ENCODE results near the gene NR1I3.

The NR1I3 gene

DNA sequence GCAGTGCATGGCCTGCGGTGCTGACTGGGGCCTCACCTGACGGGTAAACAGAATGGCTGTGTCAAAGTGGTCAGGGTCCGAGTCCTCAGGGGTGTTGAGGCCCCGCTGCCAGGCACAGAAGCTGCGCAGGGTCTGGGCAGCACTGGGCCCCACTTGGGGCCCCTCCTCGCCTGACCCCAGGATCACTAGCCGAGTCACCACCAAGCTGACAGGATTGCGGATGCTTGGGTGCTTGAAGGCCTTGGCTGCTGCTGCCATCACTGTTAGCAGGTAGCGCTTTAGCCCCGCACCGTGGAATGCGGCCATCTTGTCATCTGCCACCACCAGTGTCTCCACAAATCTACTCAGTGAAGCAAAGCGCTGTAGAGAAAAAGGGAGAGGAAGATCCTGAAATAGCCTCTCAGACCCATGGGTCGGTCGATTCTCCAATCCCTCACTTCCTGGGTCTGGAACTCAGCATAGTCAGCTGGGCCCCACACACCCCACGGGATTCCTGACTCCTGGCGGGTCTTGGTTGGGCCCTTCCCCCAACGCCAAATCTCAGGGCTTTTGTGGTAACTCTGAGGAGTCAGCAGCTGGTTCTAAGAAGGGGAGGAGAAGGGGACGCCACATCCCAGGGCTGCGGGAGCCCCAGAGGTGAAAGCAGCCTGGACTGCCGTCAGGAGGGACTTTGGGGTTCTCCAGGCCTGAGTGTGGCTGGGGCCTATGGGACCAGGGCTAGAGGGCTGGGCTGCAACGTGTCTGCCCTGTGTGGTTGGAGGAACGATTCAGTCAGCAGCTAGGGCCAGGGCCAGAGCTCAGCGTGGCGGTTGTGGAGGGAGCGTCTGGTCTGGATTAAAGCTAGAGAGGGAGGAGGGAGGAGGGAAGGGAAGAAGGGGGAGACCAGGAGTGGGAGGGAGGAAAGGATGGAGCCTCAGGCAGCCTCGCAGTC is 41.2 kb downstream of the NR1I3 start:
- no peak for DNase-seq (ENCODE audit: low read depth in 2 of 3, low spot score in 1 of 3)

DNA sequence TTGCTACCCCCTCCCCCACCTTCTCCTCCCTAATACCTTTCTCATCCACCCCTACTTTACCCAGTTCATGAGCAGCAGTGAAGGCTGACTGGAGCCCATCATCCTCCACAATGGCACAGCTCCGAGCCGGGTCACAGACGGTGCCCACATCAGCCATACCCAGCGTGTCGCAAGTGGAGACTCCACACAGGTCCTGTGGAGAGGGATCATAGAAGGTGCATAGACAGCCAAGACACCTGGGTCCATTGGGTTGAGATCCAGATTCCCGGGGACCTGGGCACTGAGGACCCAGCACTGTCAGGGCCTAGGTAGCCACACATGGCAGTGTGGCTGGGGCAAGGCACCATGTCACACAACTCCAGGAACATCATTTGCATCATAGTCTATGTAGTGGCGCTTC is 41.9 kb downstream of the NR1I3 start:
- DNase-seq (ENCODE audit: low read depth in 2 of 3, low spot score in 1 of 3) = no peak

DNA sequence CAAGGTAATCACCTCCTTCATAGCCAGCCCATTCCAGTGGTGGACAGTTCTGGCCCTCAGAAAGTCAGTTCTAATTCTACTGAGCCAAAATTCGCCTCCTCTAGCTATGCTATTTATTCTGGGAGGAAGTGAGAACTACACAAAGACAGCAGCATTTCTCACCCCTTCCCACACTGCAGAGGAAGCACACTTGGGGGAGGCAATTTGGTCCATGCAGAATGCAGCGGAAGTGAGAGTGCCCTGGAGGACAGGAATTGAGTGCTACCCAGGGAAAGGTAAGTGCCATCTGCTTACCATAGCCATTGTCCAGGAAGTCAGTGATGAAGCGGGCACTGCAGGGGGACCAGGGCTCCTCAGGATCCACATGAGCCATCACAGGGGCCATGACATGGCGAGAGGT is 42.8 kb downstream of the NR1I3 start:
- no peak for DNase-seq (ENCODE audit: low read depth in 2 of 3, low spot score in 1 of 3)

DNA sequence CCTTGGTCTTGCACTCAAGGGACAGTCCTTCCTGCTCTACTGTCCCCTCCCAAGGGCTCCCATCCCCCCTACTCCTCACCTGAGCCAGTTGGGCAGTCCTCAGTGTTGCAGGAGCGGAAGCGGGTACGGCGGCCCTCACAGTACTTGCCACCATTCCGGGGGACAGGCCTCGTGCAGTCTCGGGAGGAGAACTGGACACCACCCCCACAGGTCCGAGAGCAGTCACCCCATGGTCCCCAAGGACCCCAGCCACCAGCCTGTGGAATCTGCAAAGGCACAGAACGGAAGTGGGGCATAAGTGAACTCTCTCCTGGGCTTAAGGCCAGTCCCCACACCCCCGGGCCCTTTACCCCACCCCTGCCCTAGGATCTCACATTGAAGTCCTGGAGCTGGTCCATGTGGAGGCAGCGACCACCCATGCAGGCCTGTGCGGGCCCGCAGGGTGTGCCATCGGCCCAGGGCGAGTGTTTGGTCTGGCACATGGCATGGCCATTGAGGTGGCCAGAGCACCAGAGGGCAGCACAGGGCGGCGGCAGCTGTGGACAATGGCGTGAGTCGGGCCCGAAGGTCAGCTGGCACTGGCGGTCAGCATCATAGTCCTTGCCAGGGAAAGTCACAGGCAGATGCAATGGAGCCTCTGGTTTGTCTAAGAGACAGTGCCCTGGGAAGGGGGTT is 44.3 kb downstream of the NR1I3 start:
- no peak for DNase-seq (ENCODE audit: low read depth in 2 of 3, low spot score in 1 of 3)

DNA sequence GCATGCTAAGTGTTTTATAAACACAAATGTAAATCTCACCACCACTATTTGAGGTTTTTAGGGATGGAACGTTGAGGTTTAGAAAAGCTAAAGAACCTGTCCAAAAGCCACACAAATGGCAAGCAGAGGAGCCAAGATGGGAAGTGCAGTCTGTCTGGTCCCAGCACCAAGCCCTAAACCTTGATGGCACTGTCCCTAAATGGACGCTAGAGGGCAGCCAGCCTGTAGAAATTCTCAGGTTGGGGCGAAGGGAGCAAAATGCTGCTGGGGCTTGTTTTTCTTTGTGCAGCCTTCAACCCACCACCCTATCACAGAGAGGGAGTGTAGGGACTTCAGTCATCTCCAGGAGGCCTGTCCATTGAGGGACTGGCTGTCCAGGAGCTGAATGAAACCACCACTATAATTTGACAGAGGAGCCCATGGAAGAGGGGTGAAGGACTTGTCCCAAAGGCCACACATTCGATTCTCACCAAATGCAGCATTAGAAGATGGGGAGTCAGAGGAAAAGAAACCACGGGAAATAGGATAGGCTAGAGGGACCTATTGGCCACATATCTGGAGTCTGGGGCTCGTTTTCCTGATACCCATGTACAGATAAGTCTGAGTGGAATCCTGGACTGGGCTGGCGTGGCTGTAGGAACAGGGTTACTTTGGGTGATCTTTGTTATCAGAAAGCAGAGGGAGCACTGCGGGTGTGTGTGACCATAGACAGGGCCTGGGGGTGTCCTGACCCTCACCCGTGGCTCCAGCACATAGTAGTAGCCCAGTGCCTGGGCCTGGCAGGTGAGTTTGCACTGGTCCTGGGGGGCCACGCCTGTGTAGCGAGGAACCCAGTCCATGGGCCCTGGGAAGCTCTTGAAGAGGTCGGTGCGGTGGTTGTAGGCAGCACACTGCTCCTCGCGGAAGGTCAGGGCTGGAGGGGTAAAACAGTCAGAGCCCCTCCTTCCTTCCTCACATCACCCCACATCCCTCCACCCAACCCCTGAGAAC is 45.2 kb downstream of the NR1I3 start:
- DNase-seq (ENCODE audit: low read depth in 2 of 3, low spot score in 1 of 3) = peak; percentile 44 to 74 (median 48)

DNA sequence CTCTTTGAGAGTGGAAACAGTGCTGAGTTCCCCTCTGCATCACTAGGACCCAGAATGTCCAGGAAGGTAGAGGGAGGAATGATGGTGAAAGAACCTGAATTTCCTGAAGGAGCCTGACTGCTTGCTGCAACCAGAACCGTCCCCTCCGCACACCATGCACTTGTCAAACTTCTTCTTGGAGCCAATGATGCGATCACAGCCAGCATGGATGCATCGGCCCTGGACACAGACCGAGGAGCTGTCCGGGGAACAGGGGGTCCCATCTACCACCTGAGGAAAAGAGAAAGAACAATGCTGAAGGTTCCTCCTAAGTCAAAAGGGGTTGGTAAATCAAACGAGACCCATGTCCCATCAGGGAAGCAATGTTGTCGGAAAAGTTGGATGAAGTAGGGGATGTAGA is 46.0 kb downstream of the NR1I3 start:
- no peak for DNase-seq (ENCODE audit: low read depth in 2 of 3, low spot score in 1 of 3)

DNA sequence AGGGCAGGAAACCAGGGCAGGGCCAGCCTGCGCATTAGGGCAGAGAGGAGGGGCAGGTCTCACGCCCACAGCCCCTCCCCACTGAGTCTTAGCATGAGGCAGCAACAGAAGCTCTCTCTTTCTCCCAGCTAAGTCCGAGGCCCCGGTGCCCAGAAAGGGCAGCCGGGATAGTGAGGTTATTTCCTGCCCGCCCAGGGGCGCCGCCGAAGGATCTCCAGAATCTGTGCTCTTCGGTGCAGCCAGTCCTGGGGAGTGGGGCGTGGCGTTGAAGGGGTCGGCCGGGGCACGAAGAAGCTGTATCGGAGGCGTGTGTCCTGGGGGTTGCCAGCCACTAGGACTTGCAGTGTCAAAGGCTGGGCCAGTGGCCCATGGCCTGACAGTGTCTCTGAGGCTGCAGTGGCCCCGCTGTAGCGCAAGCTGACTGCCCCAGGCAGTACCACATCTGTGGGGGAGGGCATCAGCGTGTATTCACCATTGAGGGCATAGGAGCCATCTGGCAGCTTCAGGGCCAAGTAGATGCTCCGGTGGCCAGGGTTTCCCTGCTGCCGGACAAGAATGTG is 47.0 kb downstream of the NR1I3 start:
- no peak for DNase-seq (ENCODE audit: low read depth in 2 of 3, low spot score in 1 of 3)

DNA sequence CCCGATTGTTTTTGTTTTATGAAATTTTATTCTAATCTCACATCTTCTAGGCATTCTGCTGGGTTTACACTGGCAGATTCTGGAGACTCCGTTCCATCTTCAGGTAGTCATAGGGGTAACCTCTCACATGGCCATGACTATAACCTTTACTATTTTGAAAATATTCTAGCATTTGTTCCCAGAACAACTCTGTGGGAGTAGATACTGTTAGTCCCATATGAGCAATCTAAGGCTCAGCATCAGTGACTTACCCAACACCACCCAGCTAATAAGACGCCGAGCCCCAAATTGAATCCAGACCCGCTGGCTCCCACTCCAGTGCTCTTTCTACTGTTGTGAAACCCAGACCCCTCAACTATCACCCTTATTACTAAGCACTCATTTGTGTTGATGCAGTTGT is 49.0 kb downstream of the NR1I3 start:
- no peak for DNase-seq (ENCODE audit: low read depth in 2 of 3, low spot score in 1 of 3)

DNA sequence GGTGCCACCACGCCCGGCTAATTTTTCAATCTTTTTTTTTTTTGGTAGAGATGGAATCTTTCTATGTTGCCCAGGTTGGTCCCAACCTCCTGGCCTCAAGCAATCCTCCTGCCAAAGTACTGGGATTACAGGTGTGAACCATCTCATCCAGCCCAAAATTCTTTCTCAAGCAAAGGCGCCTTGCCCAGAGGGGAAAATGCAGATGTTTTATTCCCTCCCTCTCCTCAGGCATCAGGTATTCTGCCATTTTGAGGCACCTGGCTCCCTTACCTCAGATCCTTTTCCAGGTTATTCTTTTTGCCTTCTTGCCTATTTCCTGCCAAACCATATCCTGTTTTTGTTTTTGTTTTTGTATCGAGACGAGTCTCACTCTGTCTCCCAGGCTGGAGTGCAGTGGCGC is 49.6 kb downstream of the NR1I3 start:
- DNase-seq (ENCODE audit: low read depth in 2 of 3, low spot score in 1 of 3) = no peak

DNA sequence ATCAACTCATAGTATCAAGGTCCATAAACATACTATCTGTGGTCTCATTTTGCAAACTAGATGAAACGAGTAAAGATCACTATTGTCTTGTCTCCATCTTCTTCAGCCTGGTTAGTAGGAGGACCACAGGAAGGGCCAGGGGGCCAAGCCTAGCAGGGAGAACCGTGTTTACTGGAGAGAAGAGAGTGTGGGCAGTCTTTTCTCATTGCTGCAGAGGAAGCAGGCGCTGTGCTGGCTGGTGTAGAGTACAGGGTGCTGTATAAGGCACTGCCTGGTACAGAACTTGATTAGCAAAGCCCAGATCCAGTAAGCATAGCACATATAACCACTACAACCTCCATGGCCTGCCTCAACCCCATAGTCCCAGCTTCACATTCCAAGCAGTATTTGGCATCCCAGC is 50.7 kb downstream of the NR1I3 start:
- no peak for DNase-seq (ENCODE audit: low read depth in 2 of 3, low spot score in 1 of 3)

DNA sequence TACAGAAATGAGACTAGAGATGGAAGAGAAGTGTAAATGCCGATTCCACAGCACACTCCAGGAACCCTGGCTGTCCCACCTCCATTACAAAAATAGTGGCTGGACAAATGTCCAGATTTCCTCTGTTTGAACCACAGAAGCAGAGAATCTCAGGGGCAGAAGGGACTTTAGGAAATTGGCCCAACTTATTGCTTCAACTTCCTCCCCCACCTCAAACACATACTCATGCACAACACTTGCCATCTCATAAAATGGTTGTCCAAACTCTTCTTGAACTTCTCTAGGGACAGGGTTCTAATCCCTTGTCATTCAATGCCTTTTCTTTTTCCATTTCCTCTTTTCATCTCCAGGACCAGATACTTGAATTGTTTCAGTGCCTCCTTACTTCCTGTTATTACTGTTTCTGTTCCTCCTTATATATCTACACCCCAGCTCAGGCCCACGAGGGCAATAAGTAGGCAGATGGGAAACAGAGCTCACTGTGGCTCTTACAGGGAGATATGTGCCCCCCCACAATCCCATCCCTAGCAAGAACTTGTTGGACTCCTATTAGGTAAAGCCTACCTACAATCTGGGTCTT is 52.2 kb downstream of the NR1I3 start:
- no peak for DNase-seq (ENCODE audit: low read depth in 2 of 3, low spot score in 1 of 3)

DNA sequence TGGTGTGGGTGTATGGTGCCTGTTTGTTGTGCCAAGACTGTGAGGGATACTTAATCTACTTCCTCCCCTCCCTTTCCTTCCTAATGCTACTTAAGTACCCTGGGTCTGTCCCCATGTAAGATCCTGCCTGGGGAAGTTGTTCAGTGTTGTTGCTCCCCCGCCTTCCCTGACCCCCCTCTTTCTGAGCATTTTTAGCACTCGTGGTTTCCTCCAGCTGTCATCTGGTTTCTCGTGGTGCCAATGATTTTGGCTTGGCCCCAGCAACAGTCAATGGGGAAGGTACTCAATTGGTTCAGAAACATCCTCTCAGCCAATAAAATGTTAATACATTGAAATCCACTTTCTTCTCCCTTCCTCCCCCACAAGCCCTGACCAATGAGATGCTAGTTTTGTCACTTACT is 52.7 kb downstream of the NR1I3 start:
- peak; percentile 53 to 63 (median 56) for DNase-seq (ENCODE audit: low read depth in 2 of 3, low spot score in 1 of 3)

DNA sequence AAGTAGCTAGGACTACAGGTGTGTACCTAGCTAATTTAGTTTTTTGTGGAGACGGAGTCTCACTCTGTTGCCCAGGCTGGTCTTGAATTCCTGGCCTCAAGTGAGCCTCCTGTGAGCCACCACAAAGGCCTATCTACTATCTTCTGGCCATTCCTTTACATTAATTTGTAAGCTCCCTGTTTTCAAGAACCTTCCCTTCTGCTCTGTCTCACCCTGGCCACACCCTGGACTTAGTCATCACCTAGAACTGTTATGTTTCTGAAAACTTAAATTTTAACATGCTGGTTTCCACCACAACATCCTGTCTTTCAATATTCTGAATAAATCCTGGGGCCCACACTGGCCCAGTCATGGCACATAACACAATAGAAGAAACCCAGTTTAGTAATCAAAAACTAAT is 55.8 kb downstream of the NR1I3 start:
- DNase-seq (ENCODE audit: low read depth in 2 of 3, low spot score in 1 of 3) = peak; percentile 55 to 59 (median 59)

DNA sequence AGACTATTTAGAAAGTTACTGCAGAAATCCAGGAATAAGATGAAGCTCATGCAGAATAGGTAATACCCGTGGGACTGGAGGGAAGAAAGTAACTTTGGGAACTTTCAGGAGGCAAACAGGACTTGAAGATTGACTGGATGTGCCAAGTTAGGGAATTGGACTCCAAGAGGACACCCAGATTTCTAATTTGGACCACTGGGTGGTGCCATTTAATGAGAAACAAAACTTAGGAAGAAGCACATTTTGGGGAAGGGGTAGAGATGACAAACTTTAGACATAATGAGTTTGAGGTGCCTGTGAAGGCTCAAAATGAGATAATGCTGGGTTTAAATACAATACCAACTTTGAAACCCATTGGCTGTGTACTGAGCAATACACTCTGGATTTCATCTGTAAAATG is 57.4 kb downstream of the NR1I3 start:
- no peak for DNase-seq (ENCODE audit: low read depth in 2 of 3, low spot score in 1 of 3)

DNA sequence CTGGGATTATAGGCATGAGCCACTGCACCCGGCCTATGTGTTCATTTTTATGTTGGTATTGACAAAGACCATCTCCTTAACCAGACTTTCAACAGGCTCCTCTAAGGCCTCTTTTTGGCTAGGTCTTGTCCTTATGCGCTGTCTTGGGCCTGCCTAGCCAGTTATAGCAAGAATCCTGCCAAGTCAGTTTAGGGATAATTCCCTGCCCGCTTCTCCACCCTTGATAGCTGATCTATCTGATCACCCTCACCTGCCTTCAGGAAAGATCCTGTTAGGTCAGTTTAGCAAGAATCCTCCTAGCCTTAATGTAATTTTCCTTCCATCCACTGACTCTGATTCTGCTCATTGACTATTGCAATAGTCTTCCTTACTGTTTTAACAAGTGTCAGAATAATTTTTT is 58.3 kb downstream of the NR1I3 start:
- DNase-seq (ENCODE audit: low read depth in 2 of 3, low spot score in 1 of 3) = no peak

All from stimulated activated CD4-positive, alpha-beta T cell treated with anti-CD3 and anti-CD28 coated beads, Interleukin-12 subunit alpha, Interleukin-12 subunit beta, amount 100 ng/mL, for 48 hours (primary cell).